ENCODE measurements around the gene UBE2L3.
A peak's percentile ranks its signal among the peaks of the same experiment; 100 is the strongest.
"Not testable (repeated sequence)": the region's sequence is repeated elsewhere in the genome, so short reads cannot be mapped to it uniquely, and the experiment has no call there.

Gene UBE2L3

GRCh38 chr22:21573293-21573734, 5.8 kb downstream of the UBE2L3 start:
- DNase-seq = no peak

GRCh38 chr22:21573750-21574494, 6.4 kb downstream of the UBE2L3 start:
- no peak for DNase-seq

DNA sequence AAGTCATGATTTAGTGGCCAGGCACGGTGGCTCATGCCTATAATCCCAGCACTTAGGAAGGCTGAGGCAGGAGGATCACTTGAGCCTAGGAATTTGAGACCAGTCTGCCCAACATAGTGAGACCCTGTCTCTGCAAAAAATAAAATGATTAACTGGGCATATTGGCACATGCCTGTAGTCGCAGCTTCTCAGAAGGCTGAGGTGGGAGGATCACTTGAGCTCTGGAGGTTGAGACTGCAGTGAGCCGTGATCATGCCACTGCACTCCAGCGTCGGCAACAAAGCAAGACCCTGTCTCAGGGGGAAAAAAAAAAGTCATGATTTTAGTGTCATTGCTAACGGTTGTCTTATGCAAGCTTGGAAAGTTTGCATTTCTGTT, 11.9 kb downstream of the UBE2L3 start:
- no peak for DNase-seq

- DNase-seq = not testable (repeated sequence)
Measured at GRCh38 chr22:21580623-21581007, 13.1 kb downstream of the UBE2L3 start.

DNA sequence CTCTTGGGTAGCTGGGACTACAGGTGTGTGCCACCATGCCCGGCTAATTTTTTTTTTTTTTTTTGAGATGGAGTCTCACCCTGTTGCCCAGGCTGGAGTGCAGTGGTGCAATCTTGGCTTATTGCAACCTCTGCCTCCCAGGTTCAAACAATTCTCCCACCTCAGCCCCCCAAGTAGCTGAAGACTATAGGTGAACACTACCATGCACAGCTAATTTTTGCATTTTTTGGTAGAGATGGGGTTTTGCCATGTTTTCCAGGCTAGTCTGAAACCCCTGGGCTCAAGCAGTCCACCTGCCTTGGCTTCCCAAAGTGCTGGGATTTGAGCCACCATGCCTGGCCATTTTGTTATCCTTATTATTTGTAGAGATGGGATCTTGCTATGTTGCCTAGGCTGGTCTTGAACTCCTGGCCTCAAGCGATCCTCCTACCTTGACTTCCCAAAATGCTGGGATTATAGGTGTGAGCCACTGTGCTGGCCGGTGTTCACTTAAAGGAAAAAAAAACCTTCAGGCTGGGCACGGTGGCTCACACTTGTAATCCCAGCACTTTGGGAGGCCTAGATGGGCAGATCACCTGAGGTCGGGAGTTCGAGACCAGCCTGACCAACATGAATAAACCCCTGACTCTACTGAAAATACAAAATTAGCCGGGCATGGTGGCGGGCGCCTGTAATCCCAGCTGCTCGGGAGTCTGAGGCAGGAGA, 13.6 kb downstream of the UBE2L3 start:
- not testable (repeated sequence) for DNase-seq

DNA sequence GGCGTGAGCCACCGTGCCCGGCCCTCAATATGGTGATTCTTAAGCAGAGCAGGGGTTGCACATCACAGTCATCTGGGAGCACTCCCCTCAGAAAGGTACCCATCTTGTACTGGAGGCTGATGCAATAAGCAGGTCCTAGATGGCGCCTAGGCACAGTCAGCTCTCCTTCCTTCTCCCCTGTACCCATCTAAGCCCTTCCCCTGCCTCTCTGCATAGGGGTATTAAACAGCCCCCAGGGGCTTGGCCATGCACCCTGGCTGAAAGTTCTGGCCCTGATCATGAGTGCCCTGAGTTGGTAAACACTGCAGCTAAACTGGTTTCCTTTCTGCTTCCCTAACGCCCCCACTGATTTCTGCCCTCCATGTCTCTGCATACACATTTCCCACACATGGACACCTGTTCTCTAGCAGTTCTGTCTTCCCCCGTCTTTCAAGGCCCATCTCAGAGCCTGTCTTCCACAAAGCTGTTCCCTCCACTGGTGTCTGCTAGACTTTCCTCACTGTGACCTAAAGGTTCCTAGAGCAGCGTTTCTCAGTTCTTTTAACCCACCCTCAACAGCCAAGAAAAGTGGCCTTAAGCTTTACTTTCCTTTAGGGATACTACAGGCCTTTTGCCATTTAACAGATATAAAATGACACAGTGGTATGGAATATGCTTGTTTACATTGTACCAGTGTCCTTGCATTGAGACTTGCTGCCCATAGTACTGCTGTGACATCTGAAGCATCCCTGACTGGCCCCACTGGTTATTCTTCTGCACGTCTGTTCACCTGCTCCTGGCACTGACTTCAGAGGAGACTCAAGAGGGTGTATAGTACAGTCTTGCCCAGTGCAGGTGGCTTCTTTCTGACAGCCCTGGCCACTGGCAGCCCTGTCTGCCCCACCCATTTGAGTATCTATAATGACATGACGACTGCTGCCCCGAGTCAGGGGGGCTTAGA, 15.6 kb downstream of the UBE2L3 start:
- DNase-seq = no peak

- no peak for DNase-seq
Measured at GRCh38 chr22:21585389-21585788, 17.9 kb downstream of the UBE2L3 start.

GRCh38 chr22:21587803-21588611, 20.5 kb downstream of the UBE2L3 start:
- DNase-seq = no peak

DNA sequence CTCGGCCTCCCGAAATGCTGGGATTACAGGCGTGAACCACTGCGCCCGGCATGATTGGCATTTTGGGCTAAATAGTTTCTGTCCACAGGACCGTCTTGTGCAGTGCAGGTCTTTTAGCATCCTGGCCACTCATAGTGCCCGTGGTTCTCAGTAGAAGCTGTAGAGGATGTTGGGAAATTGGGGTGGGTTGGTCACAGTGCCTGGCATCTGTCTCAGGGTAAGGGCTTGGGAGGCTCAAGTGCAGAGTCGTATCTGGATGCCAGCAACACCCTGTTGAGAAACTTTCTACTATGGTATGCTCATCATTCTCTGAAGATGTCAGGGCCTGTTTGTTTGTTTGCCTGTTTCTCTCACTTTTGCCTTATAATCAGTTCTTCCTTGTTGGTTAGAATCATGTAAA, 21.9 kb downstream of the UBE2L3 start:
- no peak for DNase-seq

DNA sequence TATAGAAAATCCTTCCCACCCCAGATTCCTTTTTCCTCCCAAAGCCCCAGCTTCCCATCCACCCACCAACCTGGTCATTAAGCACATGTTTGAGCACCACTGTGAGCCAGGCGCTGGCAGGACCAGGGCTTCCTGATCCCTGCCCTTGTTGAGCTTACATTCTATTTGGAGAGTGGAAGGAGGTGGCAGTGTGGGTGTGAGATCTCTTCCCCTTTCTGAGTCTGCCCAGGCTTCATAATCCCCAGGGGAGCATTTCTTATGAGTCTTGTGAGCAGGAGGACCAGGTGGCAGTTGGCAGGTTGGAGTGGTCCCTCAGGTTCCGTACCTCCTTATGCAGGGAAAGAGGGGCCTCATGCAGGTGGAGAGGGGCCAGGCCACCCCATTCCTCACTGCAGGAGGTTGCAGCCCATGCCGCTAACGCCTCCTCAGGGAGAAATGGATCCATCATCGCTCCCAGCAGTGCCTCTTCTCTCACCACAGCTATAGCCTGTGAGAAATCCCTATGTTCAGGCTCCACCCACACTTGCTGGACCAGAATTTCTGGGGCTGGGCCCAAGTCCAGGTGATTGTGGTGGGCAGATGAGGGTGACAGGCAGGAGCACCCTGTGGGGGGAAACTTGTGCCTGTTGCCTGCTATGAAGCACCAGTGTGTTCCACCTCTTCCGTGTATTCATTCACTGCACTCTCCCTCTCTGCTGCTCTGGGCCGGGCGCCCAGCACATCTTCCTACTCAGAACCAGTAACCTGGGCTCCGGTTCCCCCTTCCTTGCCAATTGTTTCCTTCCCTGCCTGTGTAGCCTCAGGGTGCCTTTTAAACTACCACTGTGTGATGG, 23.5 kb downstream of the UBE2L3 start:
- no peak for DNase-seq

GRCh38 chr22:21591695-21592094, 24.2 kb downstream of the UBE2L3 start:
- DNase-seq = no peak

DNA sequence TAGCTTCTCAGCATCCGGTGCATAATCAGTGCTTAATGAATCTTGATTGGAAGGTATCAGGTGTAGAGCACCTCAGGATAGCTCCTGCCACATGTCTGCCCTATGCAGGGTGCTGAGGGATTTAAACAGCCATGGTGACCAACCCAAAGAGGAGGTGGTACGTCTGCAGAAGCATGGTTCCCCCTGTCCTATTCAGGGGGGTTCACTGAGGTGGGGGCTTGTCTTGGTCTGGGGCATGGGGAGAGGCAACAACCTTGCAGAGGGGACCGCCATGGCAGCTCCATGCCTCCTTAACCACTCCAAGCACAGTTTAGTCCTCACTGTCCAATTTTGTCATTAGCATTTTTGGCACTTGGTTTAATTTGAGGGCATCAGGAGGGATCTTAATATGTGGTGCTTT, 24.9 kb downstream of the UBE2L3 start:
- DNase-seq = no peak

DNA sequence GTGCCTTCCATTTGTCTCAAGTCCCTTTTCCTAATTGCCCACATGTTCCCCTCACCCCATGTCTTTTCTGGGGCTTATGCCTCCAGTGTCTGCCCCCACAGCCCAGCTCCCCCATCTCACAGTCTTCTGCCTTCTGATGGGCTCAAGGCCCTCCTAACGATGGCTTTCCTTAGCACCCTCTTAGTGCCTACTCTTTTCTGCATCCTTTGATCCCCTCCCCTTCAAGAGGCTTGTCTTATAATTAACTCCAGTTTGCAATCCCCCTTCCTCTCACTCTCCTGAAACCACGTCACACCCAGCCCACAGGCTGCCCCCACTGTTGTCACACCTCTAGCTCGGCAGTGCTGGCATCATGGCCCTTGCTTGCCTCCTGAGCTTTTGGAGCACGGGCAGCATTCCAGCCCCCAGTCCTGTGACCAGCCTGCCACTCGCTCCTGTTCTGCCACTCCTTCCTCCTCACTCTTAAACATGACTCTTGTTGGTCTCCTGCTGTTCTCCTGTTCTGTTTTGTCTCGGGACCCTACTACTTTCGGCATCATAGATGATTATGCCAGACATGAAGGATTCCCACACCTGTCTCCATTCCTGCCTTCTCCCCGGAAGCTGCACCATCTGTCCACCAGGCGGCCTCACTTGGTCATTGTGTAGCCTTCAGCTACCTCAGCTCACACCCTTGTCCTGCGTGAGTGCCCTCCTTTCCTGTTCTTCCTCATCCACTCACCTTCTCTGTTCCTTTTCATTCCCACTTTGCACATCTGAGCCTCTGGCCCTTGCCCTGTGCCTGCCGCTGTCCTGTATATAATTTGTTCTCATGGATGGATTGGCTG, 26.1 kb downstream of the UBE2L3 start:
- DNase-seq = peak in 1 of 2 experiments; percentile 4

GRCh38 chr22:21594865-21595452, 27.4 kb downstream of the UBE2L3 start:
- no peak for DNase-seq

- not testable (repeated sequence) for DNase-seq
Measured at GRCh38 chr22:21596356-21597135, 29.0 kb downstream of the UBE2L3 start.

GRCh38 chr22:21598302-21598701, 30.8 kb downstream of the UBE2L3 start:
- DNase-seq = no peak

DNA sequence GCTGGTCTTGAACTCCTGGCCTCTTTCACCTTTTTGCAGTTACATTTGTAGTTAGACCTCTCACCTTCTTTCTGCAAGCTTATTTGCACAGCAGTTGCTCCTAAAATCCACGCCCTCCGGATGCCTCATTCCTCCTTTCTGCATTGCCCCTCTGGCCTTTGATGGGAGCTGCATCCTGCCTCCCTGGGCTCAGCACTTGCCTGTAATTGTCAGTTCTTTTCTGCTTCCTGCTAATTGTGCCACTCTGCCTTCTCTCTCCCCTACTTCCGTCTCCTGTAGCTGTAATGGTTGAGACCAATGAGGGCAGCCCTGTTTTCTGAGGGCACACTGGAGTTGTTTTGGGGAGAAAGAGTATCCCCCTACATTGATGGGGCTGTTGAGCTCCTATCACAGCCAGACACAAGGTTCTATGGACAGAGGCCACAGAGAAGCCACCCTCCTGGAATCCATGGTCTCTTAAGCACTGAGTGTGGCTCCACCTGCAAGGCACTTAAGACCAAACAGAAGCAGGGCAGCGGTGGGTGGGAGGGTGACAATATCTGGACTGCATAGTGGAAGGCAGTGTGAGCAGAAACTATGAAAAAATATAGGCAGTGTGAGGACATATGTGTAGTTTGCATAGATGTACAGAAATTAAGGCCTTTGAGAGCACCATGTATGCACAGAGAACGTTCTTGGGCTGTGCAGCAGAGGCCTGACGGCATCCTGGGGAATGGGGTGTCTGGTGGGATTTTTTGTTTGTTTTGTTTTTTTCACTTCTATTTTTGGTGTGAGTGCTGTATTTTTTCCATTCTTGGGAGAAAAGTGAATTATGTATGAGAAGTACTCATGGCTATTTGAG, 31.8 kb downstream of the UBE2L3 start:
- no peak for DNase-seq

- DNase-seq = no peak
Measured at GRCh38 chr22:21602579-21602978, 35.1 kb downstream of the UBE2L3 start.

Measured in NCI-H1930 (cell line).